H9 (cell line): ENCODE data around the gene KIF13A. TPM values are rescaled to one million over a fixed set of nuclear protein-coding genes. Genes with fewer than 3 reads are reported as not detected.
A peak's percentile ranks its signal among the peaks of the same experiment; 100 is the strongest.

Experiments used
- DNase-seq: peaks from one replicate; pipeline ENCODE4 v3.0.0-alpha.2; 2017
- H2AFZ ChIP-seq: one replicate; pipeline ENCODE4 v1.6.1; 2013; ENCODE audit warnings: mild to moderate bottlenecking, low read length, control low read depth, moderate library complexity
- H2AK5ac ChIP-seq: 2 replicates; pipeline ENCODE4 v1.6.1; 2013; ENCODE audit warnings: low read length, control low read depth, mixed read lengths; ENCODE audit not compliant: insufficient read length
- H2BK120ac ChIP-seq: one replicate; pipeline ENCODE4 v1.6.1; 2013; ENCODE audit warnings: low read depth, mild to moderate bottlenecking, low read length, control low read depth, inconsistent platforms; ENCODE audit not compliant: poor library complexity, severe bottlenecking
- H2BK12ac ChIP-seq: 2 replicates; pipeline ENCODE4 v1.6.1; 2013; ENCODE audit warnings: low read length, control low read depth, mixed read lengths, low read depth; ENCODE audit not compliant: insufficient read length
- H2BK15ac ChIP-seq: 2 replicates; pipeline ENCODE4 v1.6.1; 2013; ENCODE audit warnings: low read depth, low read length, control low read depth
- H2BK20ac ChIP-seq: one replicate; pipeline ENCODE4 v1.6.1; 2013; ENCODE audit warnings: low read depth, mild to moderate bottlenecking, low read length, control low read depth, inconsistent platforms; ENCODE audit not compliant: poor library complexity, severe bottlenecking
- H2BK5ac ChIP-seq: 2 replicates; pipeline ENCODE4 v1.6.1; 2013; ENCODE audit warnings: low read length, control low read depth, mixed read lengths; ENCODE audit not compliant: insufficient read length
- H3K14ac ChIP-seq: 2 replicates; pipeline ENCODE4 v1.6.1; 2013; ENCODE audit warnings: low read length, control low read depth; ENCODE audit not compliant: insufficient read depth
- H3K18ac ChIP-seq: 2 replicates; pipeline ENCODE4 v1.6.1; 2013; ENCODE audit warnings: low read depth, mild to moderate bottlenecking, mixed read lengths, low read length, control low read depth; ENCODE audit not compliant: insufficient read length
- H3K23ac ChIP-seq: 2 replicates; pipeline ENCODE4 v1.6.1; 2013; ENCODE audit warnings: low read length, control low read depth, mixed read lengths, low read depth; ENCODE audit not compliant: insufficient read length
- H3K23me2 ChIP-seq: 2 replicates; pipeline ENCODE4 v1.6.1; 2013; ENCODE audit warnings: low read depth, mild to moderate bottlenecking, mixed read lengths, low read length, control low read depth; ENCODE audit not compliant: insufficient read length, poor library complexity, severe bottlenecking
- H3K27ac ChIP-seq: 2 replicates; pipeline ENCODE4 v1.5.1; 2013; ENCODE audit warnings: low read length, control low read depth, mixed read lengths, low read depth; ENCODE audit not compliant: insufficient read length
- H3K27me3 ChIP-seq: 2 replicates; pipeline ENCODE4 v1.6.1; 2013; ENCODE audit warnings: low read length, control low read depth, inconsistent platforms; ENCODE audit not compliant: insufficient read depth
- H3K4ac ChIP-seq: 2 replicates; pipeline ENCODE4 v1.6.1; 2013; ENCODE audit warnings: low read depth, mild to moderate bottlenecking, control low read depth, inconsistent platforms, low read length, moderate library complexity
- H3K4me1 ChIP-seq: 2 replicates; pipeline ENCODE4 v1.6.1; 2013; ENCODE audit warnings: low read length, control low read depth, inconsistent platforms; ENCODE audit not compliant: insufficient read depth
- H3K4me2 ChIP-seq: 2 replicates; pipeline ENCODE4 v1.6.1; 2013; ENCODE audit warnings: low read length, control low read depth, mixed read lengths; ENCODE audit not compliant: insufficient read length, insufficient read depth
- H3K56ac ChIP-seq: 2 replicates; pipeline ENCODE4 v1.6.1; 2013; ENCODE audit warnings: low read depth, mild to moderate bottlenecking, mixed read lengths, low read length, control low read depth; ENCODE audit not compliant: insufficient read length
- H3K79me1 ChIP-seq: 2 replicates; pipeline ENCODE4 v1.6.1; 2013; ENCODE audit warnings: low read depth, mild to moderate bottlenecking, moderate library complexity, low read length, control low read depth, inconsistent platforms; ENCODE audit not compliant: insufficient read depth, poor library complexity, severe bottlenecking
- H3K79me2 ChIP-seq: 2 replicates; pipeline ENCODE4 v1.6.1; 2013; ENCODE audit warnings: low read length, control low read depth, inconsistent platforms; ENCODE audit not compliant: insufficient read depth
- H3K9ac ChIP-seq: 2 replicates; pipeline ENCODE4 v1.6.1; 2013; ENCODE audit warnings: low read length, control low read depth, mixed read lengths; ENCODE audit not compliant: insufficient read length; ENCODE audit errors: extremely low read depth
- H3K9me3 ChIP-seq: one replicate; pipeline ENCODE4 v1.6.1; 2013; ENCODE audit warnings: low read depth, low read length, inconsistent platforms; ENCODE audit not compliant: control insufficient read depth
- H3T11ph ChIP-seq: one replicate; pipeline ENCODE4 v1.6.1; 2013; ENCODE audit warnings: mild to moderate bottlenecking, low read length, control low read depth, inconsistent platforms
- H4K20me1 ChIP-seq: one replicate; pipeline ENCODE4 v1.6.1; 2013; ENCODE audit not compliant: control insufficient read depth, insufficient read length, insufficient read depth
- H4K5ac ChIP-seq: 2 replicates; pipeline ENCODE4 v1.6.1; 2013; ENCODE audit warnings: low read depth, mild to moderate bottlenecking, mixed read lengths, low read length, control low read depth; ENCODE audit not compliant: insufficient read length
- H4K8ac ChIP-seq: replicated peaks from 2 replicates; pipeline ENCODE4 v1.6.1; 2013; ENCODE audit warnings: low read length, control low read depth, mixed read lengths, low read depth; ENCODE audit not compliant: insufficient read length
- H4K91ac ChIP-seq: 2 replicates; pipeline ENCODE4 v1.6.1; 2013; ENCODE audit warnings: low read depth, mild to moderate bottlenecking, moderate library complexity, mixed read lengths, low read length, control low read depth; ENCODE audit not compliant: insufficient read length
- H3K27ac Mint-ChIP-seq, 3 experiments: 2 replicates in 2 of 3; 3 replicates in 1 of 3; pipeline ENCODE4 v1.8.0; 2020 to 2021; ENCODE audit warnings: mixed read lengths in 3 of 3, mild to moderate bottlenecking in 1 of 3, moderate library complexity in 1 of 3
- H3K27me3 Mint-ChIP-seq: 2 replicates; pipeline ENCODE4 v1.8.0; 2021; ENCODE audit warnings: low read depth, mild to moderate bottlenecking, moderate library complexity, mixed read lengths
- H3K36me3 Mint-ChIP-seq, 3 experiments: 2 replicates in 2 of 3; 3 replicates in 1 of 3; pipeline ENCODE4 v1.8.0; 2020 to 2021; ENCODE audit warnings: low read depth in 3 of 3, mixed read lengths in 3 of 3; ENCODE audit not compliant: insufficient read depth in 1 of 3
- H3K4me1 Mint-ChIP-seq, 2 experiments: 2 replicates each; pipeline ENCODE4 v1.8.0; 2020; ENCODE audit warnings: mixed read lengths in 2 of 2
- H3K4me3 Mint-ChIP-seq, 2 experiments: 2 replicates in 1 of 2; 3 replicates in 1 of 2; pipeline ENCODE4 v1.8.0; 2020 to 2021; ENCODE audit warnings: mild to moderate bottlenecking in 2 of 2, mixed read lengths in 2 of 2, moderate library complexity in 1 of 2
- H3K9me3 Mint-ChIP-seq, 2 experiments: 2 replicates in 1 of 2; 3 replicates in 1 of 2; pipeline ENCODE4 v1.8.0; 2020; ENCODE audit warnings: mild to moderate bottlenecking in 2 of 2, mixed read lengths in 2 of 2, moderate library complexity in 1 of 2
- CTCF ChIP-seq: fragments of 200-600 bp; sonication (generic); conservative IDR thresholded peaks from 3 replicates; pipeline ENCODE4 v1.8.0; 2021; ENCODE audit warnings: antibody characterized with exemption, mild to moderate bottlenecking
- WGBS: extraction: QIAGEN DNeasy Blood & Tissue Kit; methylation state at CpG from one replicate; pipeline ENCODE4 v1.1.7; 2013; ENCODE audit warnings: missing lambda C conversion rate, low lambda C conversion rate, mixed read lengths; ENCODE audit not compliant: insufficient read length; ENCODE audit errors: extremely low coverage; 5-methylcytosine and 5-hydroxymethylcytosine counted together
- total RNA-seq: library from RNA; stranded (reverse); gene quantifications from 2 replicates; pipeline ENCODE4 v1.2.1, GENCODE V29; 2021

The KIF13A gene
- total RNA-seq, 1 experiment from 2014 or later: 38.2 TPM

GRCh38 chr6:17741507-17741906 lies 245.9 kb downstream of the KIF13A start:
- H2AFZ ChIP-seq: no peak overlapping the region
- peaks cover 17 to 23% of the 10 kb centered on the region in 2 experiments for H3K9me3 Mint-ChIP-seq
- no peak overlapping the region for H2BK15ac ChIP-seq
- no peak overlapping the region for H3T11ph ChIP-seq
- no peak overlapping the region for H3K4me3 Mint-ChIP-seq
- H2BK5ac ChIP-seq: no peak overlapping the region
- DNase-seq: peak; percentile 60
- TF ChIP-seq CTCF: no peak
- H3K4me1 ChIP-seq: 0 out of 2 replicates have a peak, but pooled peaks cover 3% of the 10 kb centered on the region
- no peak overlapping the region for H2AK5ac ChIP-seq
- H3K4ac ChIP-seq: no peak overlapping the region
- no peak overlapping the region for H4K91ac ChIP-seq
- peaks cover 4 to 6% of the 10 kb centered on the region in 2 experiments for H3K4me1 Mint-ChIP-seq
- H3K27me3 Mint-ChIP-seq: no peaks in the 10 kb centered on the region; the same call in 1 of the 2 replicates
- H2BK20ac ChIP-seq: no peak overlapping the region
- no peak overlapping the region for H3K14ac ChIP-seq
- H3K79me1 ChIP-seq: no peaks in the 10 kb centered on the region
- no peaks in the 10 kb centered on the region for H4K20me1 ChIP-seq
- H3K27me3 ChIP-seq: no peaks in the 10 kb centered on the region
- H3K23me2 ChIP-seq: no peaks in the 10 kb centered on the region
- no peak overlapping the region for H3K23ac ChIP-seq
- no peaks in the 10 kb centered on the region for H3K79me2 ChIP-seq
- H3K9me3 ChIP-seq: no peaks in the 10 kb centered on the region
- H3K27ac Mint-ChIP-seq: peak overlapping the region in 2 of 3 experiments; percentile 28 to 39; a peak in 3 of 7 replicates
- H3K56ac ChIP-seq: no peak overlapping the region
- no peak overlapping the region for H3K9ac ChIP-seq
- H4K5ac ChIP-seq: no peak overlapping the region
- H2BK120ac ChIP-seq: no peak overlapping the region
- H4K8ac ChIP-seq: no peak overlapping the region
- no peak overlapping the region for H2BK12ac ChIP-seq
- H3K27ac ChIP-seq: no peak overlapping the region
- no peak overlapping the region for H3K4me2 ChIP-seq
- H3K36me3 Mint-ChIP-seq: peaks cover 6 to 10% (median 10%) of the 10 kb centered on the region in 3 experiments; a peak in 6 of 7 replicates
- no CpG with 5 or more reads among the region's 8 CpGs for WGBS
- no peak overlapping the region for H3K18ac ChIP-seq
